CD4-positive, alpha-beta T cell treated with Interleukin-6 at 100 ng/mL for 8 hours (primary cell): ENCODE measurements around the gene PRMT7.

ENCODE experiments used
- DNase-seq: peaks from one replicate; pipeline ENCODE4 v3.0.0-alpha.2; 2020; ENCODE audit warnings: mixed read lengths, low spot score

PRMT7 gene

GRCh38 chr16:68396481-68396880 lies 85.7 kb downstream of the PRMT7 start:
- DNase-seq: peak; percentile 68

- DNase-seq: no peak
These were observed 86.9 kb downstream of the PRMT7 start for GRCh38 chr16:68397710-68398201.

- DNase-seq: no peak
These were observed 88.6 kb downstream of the PRMT7 start for GRCh38 chr16:68399456-68399855.

- no peak for DNase-seq
These were observed 89.5 kb downstream of the PRMT7 start for GRCh38 chr16:68400083-68400923.

GRCh38 chr16:68400924-68401460 lies 90.2 kb downstream of the PRMT7 start:
- DNase-seq: peak; percentile 15

- DNase-seq: no peak
These were observed 91.3 kb downstream of the PRMT7 start for GRCh38 chr16:68401871-68402747.

GRCh38 chr16:68402748-68403040 lies 91.9 kb downstream of the PRMT7 start:
- no peak for DNase-seq

- no peak for DNase-seq
These were observed 92.4 kb downstream of the PRMT7 start for GRCh38 chr16:68403177-68403576.

- DNase-seq: no peak
These were observed 92.9 kb downstream of the PRMT7 start for GRCh38 chr16:68403704-68404103.

- no peak for DNase-seq
These were observed 94.0 kb downstream of the PRMT7 start for GRCh38 chr16:68404736-68405345.

GRCh38 chr16:68406458-68407152 lies 95.8 kb downstream of the PRMT7 start:
- DNase-seq: no peak
